H1 (cell line): ENCODE measurements around the gene MRAP2. TPM values are rescaled to one million over a fixed set of nuclear protein-coding genes. Genes with fewer than 3 reads are reported as not detected.

ENCODE experiments used
- ATF3 ChIP-seq: IDR thresholded peaks from 2 replicates; pipeline ENCODE4 v1.6.1; 2011; ENCODE audit warnings: low read depth, mild to moderate bottlenecking, low read length; ENCODE audit not compliant: insufficient read depth
- BACH1 ChIP-seq: IDR thresholded peaks from 2 replicates; pipeline ENCODE4 v1.6.1; 2012; ENCODE audit warnings: low read length, improper control_type of control experiment
- CHD7 ChIP-seq: fragments of 300-600 bp; sonication (generic); IDR thresholded peaks from 2 replicates; pipeline ENCODE4 v1.7.1; 2012; ENCODE audit warnings: low read length, moderate library complexity, mild to moderate bottlenecking, inconsistent platforms; ENCODE audit not compliant: insufficient replicate concordance
- EZH2 ChIP-seq: fragments of 200-600 bp; sonication (generic); IDR thresholded peaks from 2 replicates; pipeline ENCODE4 v1.7.1; 2012; ENCODE audit warnings: low read depth, mild to moderate bottlenecking, moderate library complexity, low read length, inconsistent platforms; ENCODE audit not compliant: severe bottlenecking
- JUND ChIP-seq: IDR thresholded peaks from 2 replicates; pipeline ENCODE4 v1.6.1; 2011; ENCODE audit warnings: mild to moderate bottlenecking, improper control_type of control experiment, low read length
- POLR2A ChIP-seq, 2 experiments: IDR thresholded peaks; 1 replicate in 1 of 2; 2 replicates in 1 of 2; pipeline ENCODE4 v1.6.1; 2011; ENCODE audit warnings: low read depth in 2 of 2, low read length in 2 of 2, mild to moderate bottlenecking in 2 of 2; ENCODE audit errors: control extremely low read depth in 1 of 2
- RNF2 ChIP-seq: fragments of 200-900, 300-1000 bp; sonication (generic); IDR thresholded peaks from 2 replicates; pipeline ENCODE4 v1.7.1; 2016; ENCODE audit warnings: borderline replicate concordance, low read depth, mild to moderate bottlenecking, antibody characterized with exemption, low read length; ENCODE audit not compliant: poor library complexity, severe bottlenecking; ENCODE audit errors: missing control alignments
- SIX5 ChIP-seq: IDR thresholded peaks from 2 replicates; pipeline ENCODE4 v1.6.1; 2011; ENCODE audit warnings: mild to moderate bottlenecking, low read depth, low read length
- TAF7 ChIP-seq: optimal IDR thresholded peaks from 2 replicates; pipeline ENCODE3; 2011; ENCODE audit warnings: low read depth, mild to moderate bottlenecking, inconsistent platforms, low read length, moderate library complexity, borderline replicate concordance
- polyA plus RNA-seq, 7 experiments: library from polyadenylated mRNA; depleted of rRNA in 3 of 7; stranded (reverse) in 5 of 7; unstranded in 2 of 7; fragments of >200 nt in 5 of 7; fragments of 200-250 nt in 2 of 7; gene quantifications; 1 replicate in 5 of 7; 2 replicates in 1 of 7; 4 replicates in 1 of 7; pipeline versions ENCODE4 v1.2.1 to v1.2.3, GENCODE V29; 2011 to 2013; ENCODE audit warnings: missing spikeins in 2 of 7, mixed read lengths in 2 of 7
- total RNA-seq: library from RNA; stranded (reverse); fragmentation: NEBNext Ultra II Directional; extraction: Animal tissue kit (Norgen Biotek cat#: 25700); gene quantifications from 2 replicates; pipeline ENCODE4 v1.2.1, GENCODE V29; 2021

MRAP2 gene
- total and polyA plus RNA-seq, 2 of the 8 experiments (the other 6 are each of a cell fraction or from before 2014, with no cell fraction given), result 5.0 to 11.0 TPM

- TF ChIP-seq CHD7 (no peak), JUND (no peak), ATF3 (no peak), BACH1 (no peak), POLR2A (IDR thresholded peaks at IDR 0.05; ENCODE audit: control extremely low read depth in 1 of 2, low read depth in 2 of 2, low read length in 2 of 2) (no peak), SIX5 (no peak), RNF2 (no peak), TAF7 (no peak), EZH2 (no peak)
- TF ChIP-seq, all 59 proteins: peak for 0
Measured at GRCh38 chr6:83985308-83985713, 48.3 kb upstream of the MRAP2 start (continued).
